Stimulated activated CD8-positive, alpha-beta memory T cell treated with anti-CD3 and anti-CD28 coated beads, Interleukin-2, amount 100 ng/mL, for 48 hours (primary cell): ENCODE data around the gene CTIF.

Experiments used
- DNase-seq, 2 donors: peaks; one replicate each; pipeline ENCODE4 v3.0.0-alpha.2; 2020; ENCODE audit warnings: low read depth in 2 of 2

The CTIF gene

GRCh38 chr18:48602759-48603390 is 64.0 kb downstream of the CTIF start:
- no peak for DNase-seq

DNA sequence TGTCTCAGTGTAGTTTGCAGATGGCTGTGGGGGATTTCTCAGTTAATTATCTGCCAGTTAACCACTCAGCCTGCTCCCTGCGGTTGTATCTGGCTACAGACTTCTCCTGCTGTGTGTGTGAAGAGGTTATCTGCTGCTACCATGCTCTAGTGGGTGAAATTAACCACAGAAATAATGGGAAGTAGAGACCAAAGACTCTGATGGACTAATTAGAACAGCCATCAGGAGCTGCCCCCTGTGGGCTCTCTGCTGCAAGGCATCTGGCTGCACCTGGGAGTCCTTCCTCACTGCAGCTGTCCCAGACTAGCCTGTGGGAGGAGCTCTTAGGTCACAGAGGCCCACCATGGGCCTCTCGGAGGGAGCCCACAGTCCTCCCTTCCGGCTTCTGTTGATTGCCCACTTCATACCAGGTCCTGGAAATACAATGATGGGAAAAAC is 66.6 kb downstream of the CTIF start:
- DNase-seq = no peak

GRCh38 chr18:48607056-48607984 is 68.5 kb downstream of the CTIF start:
- DNase-seq = no peak

- no peak for DNase-seq
These were observed 69.8 kb downstream of the CTIF start for GRCh38 chr18:48608581-48608980.

- DNase-seq = no peak
These were observed 70.3 kb downstream of the CTIF start for GRCh38 chr18:48609114-48609513.

DNA sequence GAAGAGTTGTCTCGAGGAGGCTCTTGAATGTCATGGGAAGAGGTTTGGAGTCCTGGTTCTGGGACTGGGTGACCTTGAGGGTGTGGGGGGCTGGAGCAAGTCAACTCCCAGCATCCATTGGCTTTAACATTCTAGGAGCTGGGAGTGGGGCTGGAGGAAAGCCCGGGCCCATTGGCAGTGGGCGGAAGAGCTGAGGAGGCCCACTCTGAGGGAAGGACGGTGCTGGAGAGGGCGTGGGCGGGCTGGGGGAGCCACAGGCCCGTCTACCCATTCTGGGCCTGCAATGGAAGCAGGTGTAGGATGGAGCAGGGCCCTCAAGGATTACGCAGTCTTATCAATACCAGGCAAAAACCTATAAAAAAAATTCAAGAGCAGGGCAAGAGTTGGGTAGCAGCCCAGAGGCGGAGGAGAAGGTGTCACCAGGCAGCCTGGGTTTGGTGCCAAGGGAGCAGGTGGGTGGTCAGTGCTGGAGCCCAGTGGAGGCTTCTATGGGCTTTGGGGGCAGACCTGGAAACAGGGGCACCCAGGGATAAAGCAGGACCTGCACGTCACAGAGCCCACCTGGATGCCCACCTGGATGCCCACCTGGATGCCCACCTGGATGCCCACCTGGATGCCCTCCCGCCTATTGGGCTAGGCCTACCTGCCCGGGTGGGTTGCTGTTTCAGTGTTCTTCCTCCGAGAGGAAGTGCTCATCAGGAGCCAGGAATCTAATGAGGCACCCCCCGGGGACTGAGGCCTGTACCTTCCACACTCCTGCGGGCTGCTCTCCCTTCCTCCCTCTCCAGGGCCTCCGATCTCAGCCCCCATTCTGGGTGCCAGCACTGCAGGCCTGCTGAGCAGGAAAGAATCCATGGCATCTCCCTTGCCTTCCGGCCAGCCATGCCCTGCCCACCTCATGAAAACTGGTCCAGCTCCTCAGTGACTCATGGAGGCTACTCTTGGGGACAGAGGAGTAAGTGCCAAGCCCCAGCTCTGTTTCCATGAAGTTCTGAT is 71.3 kb downstream of the CTIF start:
- no peak for DNase-seq

DNA sequence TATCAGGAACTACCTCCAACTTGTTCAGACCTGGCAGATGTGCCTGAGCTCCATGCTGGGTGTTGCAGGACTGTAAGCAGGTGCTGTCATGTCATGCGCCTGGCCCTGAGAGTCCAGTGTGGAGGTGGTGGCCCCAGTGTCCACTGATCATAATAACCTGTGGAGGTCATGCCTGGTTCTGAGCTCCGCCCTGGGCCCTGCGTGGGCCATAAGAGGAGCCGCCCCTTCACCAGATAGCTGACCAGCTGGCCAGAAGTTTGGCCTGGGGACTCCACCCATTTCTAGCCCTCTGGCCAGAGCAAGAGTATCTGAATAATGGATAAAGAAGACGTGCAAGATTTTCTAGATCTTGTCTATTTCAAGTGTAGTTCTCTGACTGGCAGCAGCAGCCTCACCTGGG is 72.4 kb downstream of the CTIF start:
- no peak for DNase-seq

DNA sequence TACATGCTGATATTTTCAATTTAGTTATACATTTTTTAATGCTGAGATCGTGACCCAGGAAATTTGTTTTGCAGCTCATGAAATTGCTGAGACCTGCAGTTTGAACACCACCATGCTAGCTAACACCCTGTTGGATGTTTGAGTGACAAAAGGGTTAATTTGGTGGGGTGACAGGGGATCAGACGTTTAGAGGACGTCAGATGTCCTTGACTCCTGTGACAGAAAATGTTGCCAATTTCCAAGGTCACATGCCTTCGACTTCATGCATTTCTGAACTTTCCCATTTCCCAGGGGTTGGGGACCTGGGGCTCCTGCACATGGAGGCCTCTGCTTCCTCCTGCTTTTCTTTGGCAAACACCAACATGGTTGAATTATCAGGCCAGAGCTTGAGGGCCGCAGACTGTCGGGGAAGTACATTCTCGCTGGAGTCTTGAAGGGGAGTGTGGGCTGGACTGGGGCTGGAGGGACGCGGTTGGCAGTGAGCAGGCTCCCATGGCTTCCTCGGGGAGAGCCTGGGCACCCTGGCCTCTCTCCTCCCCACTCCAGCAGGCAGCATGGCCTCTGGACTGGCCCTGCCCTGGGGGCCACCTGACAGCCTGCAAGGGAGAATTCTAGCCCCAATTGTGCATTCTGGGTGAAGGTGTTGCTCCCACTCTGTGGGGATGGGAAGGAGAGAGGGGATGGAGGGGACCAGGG is 73.1 kb downstream of the CTIF start:
- DNase-seq = no peak

DNA sequence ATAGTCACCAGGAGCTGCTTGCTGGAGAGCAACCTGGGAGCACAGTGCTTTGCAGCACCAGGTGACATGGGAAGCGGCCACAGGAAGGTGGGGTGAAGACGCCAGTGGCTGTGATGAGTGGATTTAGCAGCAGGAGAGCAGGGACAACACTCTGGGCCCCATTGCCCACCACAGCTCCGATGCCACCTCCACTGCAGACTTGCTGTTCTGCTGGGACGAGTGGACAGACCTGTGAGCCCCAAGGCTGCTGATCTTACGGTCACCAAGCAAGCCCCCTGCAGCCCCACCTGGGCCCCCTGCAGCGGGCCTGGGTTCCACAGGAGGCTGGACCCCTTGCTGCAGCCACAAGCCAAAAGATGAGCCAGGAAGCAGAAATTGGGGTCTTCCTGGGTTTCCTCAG is 73.7 kb downstream of the CTIF start:
- DNase-seq = no peak

GRCh38 chr18:48612917-48613316 is 74.1 kb downstream of the CTIF start:
- no peak for DNase-seq

DNA sequence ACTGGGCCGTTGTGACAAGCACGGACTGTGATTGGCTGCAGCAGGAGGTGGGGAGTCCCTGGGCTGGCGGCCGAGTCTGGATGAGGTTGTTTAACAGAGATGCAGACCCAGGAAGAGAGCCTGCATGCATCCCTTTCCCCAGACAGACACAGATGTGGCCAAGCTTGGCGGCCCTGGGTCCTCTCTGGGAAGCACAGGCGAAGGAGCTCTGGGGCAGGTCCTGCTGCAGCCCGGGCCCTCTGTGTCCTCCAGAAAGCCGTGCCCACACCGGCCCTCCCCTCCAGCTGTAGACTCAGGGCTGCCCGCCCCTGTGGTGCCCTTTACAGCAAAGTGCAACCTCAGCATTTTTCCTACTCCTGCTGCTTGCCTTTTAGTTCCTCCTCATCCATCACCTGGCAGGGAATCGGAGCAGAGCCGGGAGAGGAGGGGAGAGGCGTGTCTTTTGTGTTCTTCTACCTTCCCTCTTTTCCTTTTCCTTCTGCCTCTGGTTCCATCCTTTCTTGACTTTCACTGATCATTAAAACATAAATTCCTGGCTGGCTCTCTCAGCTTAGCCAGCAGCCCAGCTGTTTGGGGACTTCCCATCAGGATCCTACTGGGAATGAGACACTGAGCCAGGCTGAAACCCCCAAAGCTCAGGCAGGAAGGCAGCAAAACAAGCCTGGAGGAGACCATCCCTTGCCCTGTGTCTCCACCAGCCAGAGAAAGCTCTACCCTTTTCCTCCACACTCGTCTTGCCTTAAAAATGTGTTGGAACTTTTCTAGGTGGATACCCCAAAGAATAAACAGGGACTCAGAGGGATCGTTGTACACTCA is 75.0 kb downstream of the CTIF start:
- DNase-seq = no peak

DNA sequence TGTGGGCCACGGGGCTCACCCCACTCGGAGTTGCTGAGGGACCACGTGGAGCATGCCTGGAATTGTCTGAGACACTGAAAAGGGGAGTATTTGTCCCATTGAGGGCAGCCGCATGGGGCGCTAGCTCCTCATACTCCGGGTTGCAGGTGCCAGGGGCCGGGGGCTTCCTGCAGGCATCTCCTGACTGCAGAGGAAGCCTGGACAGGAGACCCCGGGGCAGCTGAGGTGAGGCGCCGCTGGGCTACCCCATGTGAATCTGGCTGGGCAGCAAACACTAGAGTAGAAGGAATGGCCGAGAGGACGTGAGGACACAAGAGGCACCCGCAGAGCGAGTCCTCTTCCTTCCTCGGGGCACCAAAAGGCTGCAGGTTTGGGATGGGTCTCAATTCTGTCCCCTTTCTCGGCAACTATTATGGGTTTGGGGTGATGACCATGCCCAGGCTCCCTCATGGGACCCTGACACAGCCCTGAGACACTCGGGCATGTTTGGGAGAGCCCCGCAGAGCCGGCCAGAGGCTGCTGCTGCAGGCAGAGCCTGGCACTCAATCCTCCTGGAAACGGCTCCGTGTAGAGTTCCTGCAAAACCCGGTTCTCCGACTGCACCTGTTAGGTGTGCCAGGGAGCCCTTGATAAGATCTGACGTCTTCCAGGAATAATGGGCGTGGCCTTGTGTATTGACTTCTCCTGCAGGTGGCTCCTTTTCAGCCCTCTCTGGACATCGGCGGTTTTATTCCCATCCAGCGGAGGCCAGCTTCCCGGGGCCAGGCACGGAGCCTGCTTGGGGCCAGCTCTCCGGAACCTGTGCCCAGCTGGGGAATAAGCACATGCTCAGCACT is 77.0 kb downstream of the CTIF start:
- DNase-seq = no peak

- no peak for DNase-seq
These were observed 77.8 kb downstream of the CTIF start for GRCh38 chr18:48616484-48617255.

GRCh38 chr18:48617844-48618497 is 79.1 kb downstream of the CTIF start:
- DNase-seq = no peak

DNA sequence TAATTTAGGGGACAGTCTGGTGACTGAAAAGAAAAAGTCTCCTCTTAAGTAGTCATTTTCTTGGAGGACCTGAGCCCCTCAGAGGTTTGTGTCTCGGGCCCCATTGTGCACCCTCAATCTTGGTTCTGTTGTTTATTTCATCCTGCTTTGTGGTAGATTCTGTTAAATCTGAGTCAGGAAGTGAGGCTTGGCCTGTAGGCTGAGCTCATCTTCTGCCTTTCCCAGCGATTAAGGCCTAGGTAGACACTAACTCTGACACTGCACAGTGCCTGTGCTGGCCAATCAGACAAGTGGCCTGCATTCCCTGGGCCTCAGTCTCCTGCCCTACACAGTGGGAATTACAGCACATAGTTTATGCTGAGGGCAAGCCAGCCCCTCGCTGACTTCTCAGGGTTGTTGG is 80.2 kb downstream of the CTIF start:
- no peak for DNase-seq

- no peak for DNase-seq
These were observed 80.7 kb downstream of the CTIF start for GRCh38 chr18:48619501-48619900.

GRCh38 chr18:48620071-48620470 is 81.2 kb downstream of the CTIF start:
- DNase-seq = no peak

- DNase-seq = no peak
These were observed 82.4 kb downstream of the CTIF start for GRCh38 chr18:48621240-48621639.
